Measurements from ENCODE around the gene OBSL1.

- TF ChIP-seq CTCF (IDR thresholded peaks at IDR 0.05 in 2 of 3, conservative IDR thresholded peaks at IDR 0.05 in 1 of 3; ENCODE audit: control insufficient read depth in 2 of 3, extremely low read depth in 1 of 3, insufficient read depth in 1 of 3, low read depth in 3 of 3, low read length in 3 of 3), result no peak
- TF ChIP-seq ELK1 (IDR thresholded peaks at IDR 0.05; ENCODE audit: low read depth, low read length), result no peak
- no peak for TF ChIP-seq ESRRA (IDR thresholded peaks at IDR 0.05; ENCODE audit: low read length)
- TF ChIP-seq REST (IDR thresholded peaks at IDR 0.05; ENCODE audit: low read depth, low read length), result no peak
- no peak for TF ChIP-seq ZNF274 (IDR thresholded peaks at IDR 0.05; ENCODE audit: insufficient read depth, insufficient read length)
- TF ChIP-seq CEBPB (IDR thresholded peaks at IDR 0.05; ENCODE audit: borderline replicate concordance in 1 of 2, low read depth in 2 of 2, low read length in 2 of 2), result no peak
- TF ChIP-seq SPI1 (IDR thresholded peaks at IDR 0.05; ENCODE audit: borderline replicate concordance, insufficient read depth, low read depth, low read length), result no peak
- TF ChIP-seq POLR2AphosphoS5 (IDR thresholded peaks at IDR 0.05; ENCODE audit: low read length), result no peak
- TF ChIP-seq ATF2 (IDR thresholded peaks at IDR 0.05; ENCODE audit: low read length), result no peak
- no peak for TF ChIP-seq BHLHE40 (IDR thresholded peaks at IDR 0.05; ENCODE audit: borderline replicate concordance in 1 of 2, low read depth in 2 of 2, low read length in 1 of 2)
- no peak for TF ChIP-seq ZSCAN29 (IDR thresholded peaks at IDR 0.05)
- no peak for TF ChIP-seq JUND (IDR thresholded peaks at IDR 0.05; ENCODE audit: low read depth, low read length)
Observed at GRCh38 chr2:219510512-219511135, 60.7 kb downstream of the OBSL1 start.
